ENCODE data around the gene TPD52L3. TPM values are rescaled to one million over a fixed set of nuclear protein-coding genes. Genes with fewer than 3 reads are reported as not detected.

The TPD52L3 gene
- total RNA-seq, 1 donor from 2014 or later, result not detected

DNA sequence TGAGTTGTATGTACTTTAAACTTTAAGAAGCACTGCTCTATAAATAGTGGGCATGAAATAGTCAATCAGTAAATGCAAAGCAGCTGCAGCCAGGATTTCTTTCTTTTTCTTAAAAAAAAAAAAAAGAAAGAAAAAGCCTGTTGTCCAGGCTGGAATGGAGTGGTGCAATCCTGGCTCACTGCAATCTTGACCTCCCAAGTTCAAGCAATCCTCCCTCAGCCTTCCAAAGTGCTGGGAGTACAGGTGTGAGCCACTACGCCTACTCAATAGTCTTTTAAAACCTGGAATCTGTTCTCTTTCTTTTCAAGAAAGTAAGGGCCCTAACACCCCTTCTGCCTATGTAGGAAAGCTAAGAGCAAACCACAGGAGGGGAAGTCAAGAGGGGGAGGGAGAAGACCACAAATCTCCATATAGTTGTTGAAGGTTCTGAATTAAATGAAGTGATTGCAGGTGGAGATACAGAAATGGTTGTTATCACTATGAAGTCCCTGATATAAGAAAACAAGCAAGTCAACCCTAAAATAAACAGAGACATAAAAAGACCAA, 20.6 kb upstream of the TPD52L3 start:
- Mint-ChIP-seq H3K4me1 (no peaks in the 10 kb centered on the region), H3K27me3 (peaks cover 13% of the 10 kb centered on the region), H3K9me3 (no peaks in the 10 kb centered on the region), H3K4me3 (no peak overlapping the region), H3K36me3 (ENCODE audit: low read depth) (no peaks in the 10 kb centered on the region), H3K27ac (no peak overlapping the region)
- DNase-seq, result no peak
- ATAC-seq (ENCODE audit: low read depth), result no peak
- TF ChIP-seq, protein P1, sequence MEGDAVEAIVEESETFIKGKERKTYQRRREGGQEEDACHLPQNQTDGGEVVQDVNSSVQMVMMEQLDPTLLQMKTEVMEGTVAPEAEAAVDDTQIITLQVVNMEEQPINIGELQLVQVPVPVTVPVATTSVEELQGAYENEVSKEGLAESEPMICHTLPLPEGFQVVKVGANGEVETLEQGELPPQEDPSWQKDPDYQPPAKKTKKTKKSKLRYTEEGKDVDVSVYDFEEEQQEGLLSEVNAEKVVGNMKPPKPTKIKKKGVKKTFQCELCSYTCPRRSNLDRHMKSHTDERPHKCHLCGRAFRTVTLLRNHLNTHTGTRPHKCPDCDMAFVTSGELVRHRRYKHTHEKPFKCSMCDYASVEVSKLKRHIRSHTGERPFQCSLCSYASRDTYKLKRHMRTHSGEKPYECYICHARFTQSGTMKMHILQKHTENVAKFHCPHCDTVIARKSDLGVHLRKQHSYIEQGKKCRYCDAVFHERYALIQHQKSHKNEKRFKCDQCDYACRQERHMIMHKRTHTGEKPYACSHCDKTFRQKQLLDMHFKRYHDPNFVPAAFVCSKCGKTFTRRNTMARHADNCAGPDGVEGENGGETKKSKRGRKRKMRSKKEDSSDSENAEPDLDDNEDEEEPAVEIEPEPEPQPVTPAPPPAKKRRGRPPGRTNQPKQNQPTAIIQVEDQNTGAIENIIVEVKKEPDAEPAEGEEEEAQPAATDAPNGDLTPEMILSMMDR (IDR thresholded peaks at IDR 0.05), result no peak
- POLR2A ChIA-PET, result no interaction called here
- intact Hi-C loops (cut with micrococcal nuclease), result no loop called here
- CTCF ChIA-PET, result interaction anchor here (1.1 kb wide), 1 partner anchor 420 kb away, joined by 3 read pairs; no protein-coding TSS in a partner anchor

GRCh38 chr9:6330958-6331634, 2.9 kb downstream of the TPD52L3 start:
- H3K4me1 Mint-ChIP-seq, result peaks cover 6% of the 10 kb centered on the region
- H3K36me3 Mint-ChIP-seq (ENCODE audit: low read depth), result peaks cover 2% of the 10 kb centered on the region
- H3K9me3 Mint-ChIP-seq, result peaks cover 13% of the 10 kb centered on the region
- CTCF ChIA-PET, result no interaction called here
- peaks cover 14% of the 10 kb centered on the region for H3K27me3 Mint-ChIP-seq
- ATAC-seq (ENCODE audit: low read depth) (no peak), DNase-seq (no peak)
- no peak overlapping the region for H3K27ac Mint-ChIP-seq
- intact Hi-C loops (cut with micrococcal nuclease), result no loop called here
- POLR2A ChIA-PET, result no interaction called here
- TF ChIP-seq, protein P1 (IDR thresholded peaks at IDR 0.05), result no peak
- no peak overlapping the region for H3K4me3 Mint-ChIP-seq

DNA sequence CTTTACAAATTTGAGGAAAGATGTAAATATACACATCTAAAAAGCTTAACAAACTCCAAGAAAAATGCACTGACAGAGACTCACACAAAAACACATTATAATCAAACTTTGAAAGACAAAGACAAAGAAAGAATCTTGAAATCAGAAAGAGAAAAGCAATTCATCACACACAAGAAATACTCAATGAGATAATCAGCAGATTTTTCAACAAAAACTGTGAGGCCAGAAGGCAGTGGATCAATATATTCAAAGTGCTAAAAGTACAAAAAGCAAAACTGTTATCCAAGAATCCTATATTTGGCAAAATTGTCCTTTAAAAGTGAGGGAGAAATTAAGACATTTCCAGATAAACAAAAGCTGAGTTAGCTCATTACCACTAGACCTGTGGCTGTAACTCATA, 6.1 kb downstream of the TPD52L3 start:
- Mint-ChIP-seq H3K9me3 (peaks cover 13% of the 10 kb centered on the region), H3K27ac (no peak overlapping the region), H3K4me1 (no peaks in the 10 kb centered on the region), H3K36me3 (ENCODE audit: low read depth) (peaks cover 2% of the 10 kb centered on the region), H3K4me3 (no peak overlapping the region), H3K27me3 (peaks cover 22% of the 10 kb centered on the region)
- DNase-seq (no peak), ATAC-seq (ENCODE audit: low read depth) (no peak)
- TF ChIP-seq, protein P1 (IDR thresholded peaks at IDR 0.05), result no peak
- POLR2A ChIA-PET, result no interaction called here
- intact Hi-C loops (cut with micrococcal nuclease), result no loop called here
- CTCF ChIA-PET, result no interaction called here

GRCh38 chr9:6348766-6349165, 20.6 kb downstream of the TPD52L3 start:
- Mint-ChIP-seq H3K9me3 (no peaks in the 10 kb centered on the region), H3K27ac (no peak overlapping the region), H3K27me3 (no peaks in the 10 kb centered on the region), H3K36me3 (ENCODE audit: low read depth) (no peaks in the 10 kb centered on the region), H3K4me3 (no peak overlapping the region), H3K4me1 (no peaks in the 10 kb centered on the region)
- intact Hi-C loops (cut with micrococcal nuclease), result no loop called here
- ChIA-PET POLR2A (no interaction called here), CTCF (no interaction called here)
- DNase-seq (no peak), ATAC-seq (ENCODE audit: low read depth) (no peak)
- TF ChIP-seq, protein P1 (IDR thresholded peaks at IDR 0.05), result no peak

- peaks cover 12% of the 10 kb centered on the region for H3K4me1 Mint-ChIP-seq
- TF ChIP-seq, protein P1 (IDR thresholded peaks at IDR 0.05), result no peak
- intact Hi-C loops (cut with micrococcal nuclease), result loop anchor here (5.0 kb wide), 3 partner anchors 126 to 336 kb away; no protein-coding TSS in a partner anchor
- no peaks in the 10 kb centered on the region for H3K36me3 Mint-ChIP-seq (ENCODE audit: low read depth)
- peaks cover 4% of the 10 kb centered on the region for H3K27me3 Mint-ChIP-seq
- no peak for ATAC-seq (ENCODE audit: low read depth)
- CTCF ChIA-PET, result interaction anchor here (0.8 to 5.7 kb wide), 3 partner anchors 91 to 233 kb away, joined by 3 to 65 read pairs (median 4); no protein-coding TSS in a partner anchor
- H3K4me3 Mint-ChIP-seq, result no peak overlapping the region
- no peak for DNase-seq
- H3K27ac Mint-ChIP-seq, result no peak overlapping the region
- POLR2A ChIA-PET, result no interaction called here
- H3K9me3 Mint-ChIP-seq, result no peaks in the 10 kb centered on the region
These were observed 23.6 kb downstream of the TPD52L3 start for GRCh38 chr9:6351737-6352136.

All from activated B cell treated with CpG ODN at 0.5 μM for 24 hours (primary cell).